ENCODE measurements around the gene INHA.

Gene INHA

GRCh38 chr2:219527472-219527871 is 44.6 kb upstream of the INHA start:
- Histone ChIP-seq H3K4me1 (ENCODE audit: low read length) (peaks cover 5% of the 10 kb centered on the region; the same call in 1 of the 2 replicates), H3K27me3 (replicated peaks; ENCODE audit: insufficient read depth, low read length) (peaks cover 95% of the 10 kb centered on the region)

GRCh38 chr2:219530048-219530963 is 41.8 kb upstream of the INHA start:
- Histone ChIP-seq H4K20me1 (ENCODE audit: insufficient read depth, low read length) (no peaks in the 10 kb centered on the region; the same call in 1 of the 2 replicates), H3K27ac (ENCODE audit: low read length) (no peak overlapping the region), H3K9me2 (replicated peaks; ENCODE audit: insufficient read depth, low read length) (no peaks in the 10 kb centered on the region), H3K36me3 (replicated peaks; ENCODE audit: insufficient read depth, low read length) (no peaks in the 10 kb centered on the region), H3F3A (ENCODE audit: insufficient read depth, low read length) (no peaks in the 10 kb centered on the region), H3K27me3 (replicated peaks; ENCODE audit: insufficient read depth, low read length) (peaks cover 76% of the 10 kb centered on the region), H3K9me3 (replicated peaks; ENCODE audit: insufficient read depth, low read length) (no peaks in the 10 kb centered on the region), H3K79me2 (ENCODE audit: low read length) (no peaks in the 10 kb centered on the region), H3K4me1 (ENCODE audit: low read length) (peaks cover 5% of the 10 kb centered on the region; the same call in 1 of the 2 replicates), H3K4me2 (ENCODE audit: low read depth, low read length) (no peak overlapping the region), H3K4me3 (ENCODE audit: low read length) (no peak overlapping the region), H2AFZ (ENCODE audit: low read length) (no peak overlapping the region), H3K9ac (ENCODE audit: low read length) (no peak overlapping the region)
- peak; percentile 79 for DNase-seq
- TF ChIP-seq EZH2phosphoT487 (IDR thresholded peaks at IDR 0.05; ENCODE audit: low read length) (no peak), EZH2 (optimal IDR thresholded peaks at IDR 0.05; ENCODE audit: low read depth, low read length) (no peak)
- TF ChIP-seq, protein P1, sequence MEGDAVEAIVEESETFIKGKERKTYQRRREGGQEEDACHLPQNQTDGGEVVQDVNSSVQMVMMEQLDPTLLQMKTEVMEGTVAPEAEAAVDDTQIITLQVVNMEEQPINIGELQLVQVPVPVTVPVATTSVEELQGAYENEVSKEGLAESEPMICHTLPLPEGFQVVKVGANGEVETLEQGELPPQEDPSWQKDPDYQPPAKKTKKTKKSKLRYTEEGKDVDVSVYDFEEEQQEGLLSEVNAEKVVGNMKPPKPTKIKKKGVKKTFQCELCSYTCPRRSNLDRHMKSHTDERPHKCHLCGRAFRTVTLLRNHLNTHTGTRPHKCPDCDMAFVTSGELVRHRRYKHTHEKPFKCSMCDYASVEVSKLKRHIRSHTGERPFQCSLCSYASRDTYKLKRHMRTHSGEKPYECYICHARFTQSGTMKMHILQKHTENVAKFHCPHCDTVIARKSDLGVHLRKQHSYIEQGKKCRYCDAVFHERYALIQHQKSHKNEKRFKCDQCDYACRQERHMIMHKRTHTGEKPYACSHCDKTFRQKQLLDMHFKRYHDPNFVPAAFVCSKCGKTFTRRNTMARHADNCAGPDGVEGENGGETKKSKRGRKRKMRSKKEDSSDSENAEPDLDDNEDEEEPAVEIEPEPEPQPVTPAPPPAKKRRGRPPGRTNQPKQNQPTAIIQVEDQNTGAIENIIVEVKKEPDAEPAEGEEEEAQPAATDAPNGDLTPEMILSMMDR (IDR thresholded peaks at IDR 0.05; ENCODE audit: low read length) = peak; percentile 92

More at GRCh38 chr2:219527472-219527871, 44.6 kb upstream of the INHA start:
- H3K9me3 ChIP-seq (replicated peaks; ENCODE audit: insufficient read depth, low read length) = no peaks in the 10 kb centered on the region
- no peak overlapping the region for H3K4me3 ChIP-seq (ENCODE audit: low read length)
- H3K9ac ChIP-seq (ENCODE audit: low read length) = no peak overlapping the region
- no peaks in the 10 kb centered on the region for H3F3A ChIP-seq (ENCODE audit: insufficient read depth, low read length)
- 0 out of 2 replicates have a peak overlapping the region, but pooled peaks have one; percentile 18 for H3K4me2 ChIP-seq (ENCODE audit: low read depth, low read length)
- no peak overlapping the region for H2AFZ ChIP-seq (ENCODE audit: low read length)
- no peaks in the 10 kb centered on the region; the same call in 1 of the 2 replicates for H4K20me1 ChIP-seq (ENCODE audit: insufficient read depth, low read length)
- no peaks in the 10 kb centered on the region for H3K36me3 ChIP-seq (replicated peaks; ENCODE audit: insufficient read depth, low read length)
- H3K9me2 ChIP-seq (replicated peaks; ENCODE audit: insufficient read depth, low read length) = no peaks in the 10 kb centered on the region
- DNase-seq = no peak
- no peaks in the 10 kb centered on the region for H3K79me2 ChIP-seq (ENCODE audit: low read length)
- TF ChIP-seq, protein P1 (IDR thresholded peaks at IDR 0.05; ENCODE audit: low read length) = no peak
- TF ChIP-seq EZH2 (optimal IDR thresholded peaks at IDR 0.05; ENCODE audit: low read depth, low read length) = no peak
- TF ChIP-seq EZH2phosphoT487 (IDR thresholded peaks at IDR 0.05; ENCODE audit: low read length) = no peak
- no peak overlapping the region for H3K27ac ChIP-seq (ENCODE audit: low read length)

GRCh38 chr2:219531639-219532377 is 40.3 kb upstream of the INHA start:
- H3K27me3 ChIP-seq (replicated peaks; ENCODE audit: insufficient read depth, low read length) = peaks cover 62% of the 10 kb centered on the region

More at GRCh38 chr2:219531639-219532377, 40.3 kb upstream of the INHA start:
- TF ChIP-seq, protein P1 (IDR thresholded peaks at IDR 0.05; ENCODE audit: low read length) = no peak
- TF ChIP-seq EZH2phosphoT487 (IDR thresholded peaks at IDR 0.05; ENCODE audit: low read length) = no peak
- no peak for TF ChIP-seq EZH2 (optimal IDR thresholded peaks at IDR 0.05; ENCODE audit: low read depth, low read length)
- Histone ChIP-seq H4K20me1 (ENCODE audit: insufficient read depth, low read length) (no peaks in the 10 kb centered on the region; the same call in 1 of the 2 replicates), H3K9me3 (replicated peaks; ENCODE audit: insufficient read depth, low read length) (no peaks in the 10 kb centered on the region), H3K9ac (ENCODE audit: low read length) (no peak overlapping the region), H3K9me2 (replicated peaks; ENCODE audit: insufficient read depth, low read length) (no peaks in the 10 kb centered on the region), H3K4me2 (ENCODE audit: low read depth, low read length) (no peak overlapping the region), H3K4me3 (ENCODE audit: low read length) (no peak overlapping the region), H2AFZ (ENCODE audit: low read length) (no peak overlapping the region), H3F3A (ENCODE audit: insufficient read depth, low read length) (no peaks in the 10 kb centered on the region), H3K27ac (ENCODE audit: low read length) (no peak overlapping the region), H3K79me2 (ENCODE audit: low read length) (no peaks in the 10 kb centered on the region), H3K36me3 (replicated peaks; ENCODE audit: insufficient read depth, low read length) (no peaks in the 10 kb centered on the region), H3K4me1 (ENCODE audit: low read length) (peaks cover 5% of the 10 kb centered on the region; the same call in 1 of the 2 replicates)
- DNase-seq = no peak
